MM.1S (cell line): ENCODE results near the gene NANS.

Source experiments
- EZH2phosphoT487 ChIP-seq: fragments of 300-600 bp; sonication (generic); IDR thresholded peaks from 2 replicates; pipeline ENCODE4 v1.6.1; 2018; ENCODE audit warnings: antibody characterized with exemption, low read length
- TF ChIP-seq, protein P1 (sequence below): fragments of 300-600 bp; sonication (generic); IDR thresholded peaks from 2 replicates; pipeline ENCODE4 v1.5.1; 2016; ENCODE audit warnings: antibody characterized with exemption, low read length, mixed read lengths

DNA sequence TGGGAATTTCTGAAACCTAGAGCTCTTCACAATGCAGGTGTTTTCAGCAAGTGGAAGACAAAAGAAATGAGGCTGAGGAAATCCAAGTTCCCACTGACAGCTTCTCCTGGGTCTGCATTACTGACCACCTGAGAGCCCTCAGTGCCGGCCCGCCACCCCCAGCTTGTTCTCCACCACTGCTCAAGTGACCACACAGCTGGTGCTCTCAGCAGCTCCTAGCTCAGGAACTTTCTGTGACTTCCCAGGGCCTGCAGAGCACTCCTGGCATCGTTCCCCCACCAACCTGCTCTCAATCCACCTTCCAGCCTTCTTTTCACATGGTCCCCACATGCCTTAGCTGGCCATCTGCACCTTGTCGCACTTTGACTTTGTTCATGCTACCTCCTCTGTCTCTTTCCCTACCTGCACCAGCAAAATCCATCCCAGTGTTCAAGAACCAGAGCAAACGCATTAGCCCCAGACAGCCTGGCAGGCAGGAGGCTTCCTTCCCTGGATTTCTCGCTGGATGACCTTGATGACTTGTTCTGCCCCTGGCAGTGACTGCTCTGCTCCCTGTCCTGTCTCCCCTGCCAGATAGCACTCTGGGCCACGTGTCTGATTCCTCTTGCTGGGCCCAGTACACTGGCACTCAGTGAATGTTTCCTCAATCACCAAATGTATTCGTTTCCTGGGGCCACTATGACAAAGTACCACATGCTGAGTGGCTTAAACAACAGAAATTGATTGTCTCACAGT lies 35.1 kb upstream of the NANS start:
- TF ChIP-seq, protein P1, sequence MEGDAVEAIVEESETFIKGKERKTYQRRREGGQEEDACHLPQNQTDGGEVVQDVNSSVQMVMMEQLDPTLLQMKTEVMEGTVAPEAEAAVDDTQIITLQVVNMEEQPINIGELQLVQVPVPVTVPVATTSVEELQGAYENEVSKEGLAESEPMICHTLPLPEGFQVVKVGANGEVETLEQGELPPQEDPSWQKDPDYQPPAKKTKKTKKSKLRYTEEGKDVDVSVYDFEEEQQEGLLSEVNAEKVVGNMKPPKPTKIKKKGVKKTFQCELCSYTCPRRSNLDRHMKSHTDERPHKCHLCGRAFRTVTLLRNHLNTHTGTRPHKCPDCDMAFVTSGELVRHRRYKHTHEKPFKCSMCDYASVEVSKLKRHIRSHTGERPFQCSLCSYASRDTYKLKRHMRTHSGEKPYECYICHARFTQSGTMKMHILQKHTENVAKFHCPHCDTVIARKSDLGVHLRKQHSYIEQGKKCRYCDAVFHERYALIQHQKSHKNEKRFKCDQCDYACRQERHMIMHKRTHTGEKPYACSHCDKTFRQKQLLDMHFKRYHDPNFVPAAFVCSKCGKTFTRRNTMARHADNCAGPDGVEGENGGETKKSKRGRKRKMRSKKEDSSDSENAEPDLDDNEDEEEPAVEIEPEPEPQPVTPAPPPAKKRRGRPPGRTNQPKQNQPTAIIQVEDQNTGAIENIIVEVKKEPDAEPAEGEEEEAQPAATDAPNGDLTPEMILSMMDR: no peak
- TF ChIP-seq EZH2phosphoT487: no peak
